ENCODE results near the gene NEDD8.

The NEDD8 gene

DNA sequence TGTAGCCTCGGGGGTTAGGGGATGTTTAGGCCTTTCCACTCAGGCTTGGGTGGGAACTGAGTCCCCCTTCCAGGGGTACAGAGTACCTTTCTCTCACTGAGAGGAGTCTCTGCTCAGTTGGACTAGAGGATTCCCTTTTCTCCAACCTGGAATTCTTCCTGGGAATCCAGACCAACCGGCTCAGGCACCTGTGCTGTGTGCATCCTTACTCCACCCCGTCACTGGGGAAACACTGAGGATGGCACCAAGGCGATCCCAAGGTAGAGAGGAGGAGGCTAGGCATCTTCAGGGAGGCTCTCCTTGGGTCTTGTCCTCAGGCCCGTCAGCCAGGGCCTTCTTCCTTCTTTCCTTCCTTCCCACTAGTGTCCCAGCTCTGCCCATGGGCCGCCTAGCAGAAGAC, 31.7 kb upstream of the NEDD8 start:
- no peak for DNase-seq (ENCODE audit: low spot score)

- DNase-seq (ENCODE audit: low spot score): no peak
These were observed 30.9 kb upstream of the NEDD8 start, which contains the start of gene TGM1 for GRCh38 chr14:24262821-24263733. TGM1 (minus strand) TSS chr14:24263177; CDS start chr14:24262352, 825 bp downstream.

DNA sequence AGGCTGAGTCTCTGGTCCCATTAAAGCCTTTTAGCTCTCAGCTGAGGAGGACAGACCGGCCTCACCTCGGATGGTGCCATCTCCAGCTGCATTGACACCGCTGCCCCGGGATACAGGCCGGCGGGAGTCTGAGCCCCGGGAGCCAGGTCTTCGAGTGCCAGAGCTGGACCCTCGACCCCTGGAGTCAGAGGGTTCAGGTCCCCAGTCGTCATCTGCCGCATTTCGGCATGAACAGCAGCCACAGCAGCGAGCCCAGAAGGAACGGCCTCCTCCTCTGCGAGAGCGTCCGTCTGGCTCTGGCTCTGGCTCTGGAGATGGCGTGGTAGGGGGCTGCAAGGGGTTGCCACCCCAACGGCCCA, 29.8 kb upstream of the NEDD8 start:
- no peak for DNase-seq (ENCODE audit: low spot score)

DNA sequence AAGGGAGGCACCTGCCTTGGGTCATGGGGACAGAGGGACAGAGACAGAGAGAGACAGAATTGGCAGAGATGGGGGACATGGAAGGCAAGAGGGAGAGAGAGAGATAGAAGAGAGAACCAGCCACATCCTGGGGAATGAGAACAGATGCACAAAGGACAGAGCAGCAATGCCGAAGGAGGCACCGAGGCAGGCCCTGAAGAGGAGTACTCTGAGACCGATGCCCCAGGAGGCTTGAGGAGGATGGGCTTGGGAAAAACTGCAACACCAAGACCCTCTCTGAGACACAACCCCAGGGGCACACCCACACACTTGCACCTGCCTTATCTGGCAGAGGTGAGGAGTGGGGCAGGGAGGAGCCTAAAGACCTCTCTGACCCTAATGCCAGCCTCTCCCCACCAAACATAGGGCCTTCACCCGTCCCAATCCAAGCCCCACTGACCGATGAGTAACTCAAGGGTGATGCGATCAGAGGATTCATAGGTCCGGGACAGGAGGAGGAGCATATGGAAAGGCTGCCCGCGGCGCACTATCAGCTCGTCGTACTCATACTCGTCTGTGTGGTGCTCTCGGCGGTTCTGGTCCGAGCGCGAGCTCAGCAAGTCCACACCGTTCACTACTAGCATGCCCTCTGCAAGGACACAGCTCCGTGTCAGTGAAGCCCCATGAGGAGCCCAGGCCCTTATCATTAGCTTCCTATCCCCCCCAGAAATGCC, 29.2 kb upstream of the NEDD8 start:
- DNase-seq (ENCODE audit: low spot score): no peak

GRCh38 chr14:24260780-24261157, 28.6 kb upstream of the NEDD8 start:
- DNase-seq (ENCODE audit: low spot score): no peak

- DNase-seq (ENCODE audit: low spot score): no peak
These were observed 28.0 kb upstream of the NEDD8 start for GRCh38 chr14:24260026-24260779.

DNA sequence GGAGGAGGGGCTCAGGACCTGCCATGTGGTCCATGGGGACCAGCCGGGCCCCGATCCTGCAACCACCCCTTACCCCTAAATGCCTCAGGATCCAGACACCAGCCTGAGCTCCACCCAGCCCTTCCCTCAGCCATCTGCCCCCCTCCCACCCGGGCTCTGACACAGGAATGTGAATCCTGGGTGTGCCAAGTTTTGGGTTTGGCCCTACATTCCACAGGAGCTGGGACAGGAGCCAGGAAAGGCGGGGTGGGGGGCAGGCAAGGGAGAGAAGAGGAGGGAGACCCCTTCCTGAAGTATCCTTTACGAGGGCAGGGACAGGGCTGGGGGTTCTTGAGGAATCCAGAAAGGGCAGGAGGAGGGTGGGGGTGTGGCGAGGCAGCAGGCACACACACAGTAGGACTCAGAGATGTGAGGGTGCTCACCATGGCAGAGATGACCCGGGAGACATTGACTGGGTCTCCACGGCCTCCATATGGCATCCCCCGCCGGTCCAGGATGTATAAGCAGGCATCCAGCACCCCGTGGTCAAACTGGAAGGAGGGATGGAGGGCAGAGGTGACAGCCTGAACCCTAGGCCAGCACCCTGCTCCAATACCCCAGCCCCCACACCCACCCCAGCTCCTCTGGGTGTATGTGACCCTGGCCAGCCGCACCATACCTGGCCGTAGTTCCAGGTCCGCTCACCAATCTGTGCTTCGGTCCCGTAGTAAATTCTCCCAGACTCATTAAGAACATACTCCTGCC, 27.3 kb upstream of the NEDD8 start:
- no peak for DNase-seq (ENCODE audit: low spot score)

DNA sequence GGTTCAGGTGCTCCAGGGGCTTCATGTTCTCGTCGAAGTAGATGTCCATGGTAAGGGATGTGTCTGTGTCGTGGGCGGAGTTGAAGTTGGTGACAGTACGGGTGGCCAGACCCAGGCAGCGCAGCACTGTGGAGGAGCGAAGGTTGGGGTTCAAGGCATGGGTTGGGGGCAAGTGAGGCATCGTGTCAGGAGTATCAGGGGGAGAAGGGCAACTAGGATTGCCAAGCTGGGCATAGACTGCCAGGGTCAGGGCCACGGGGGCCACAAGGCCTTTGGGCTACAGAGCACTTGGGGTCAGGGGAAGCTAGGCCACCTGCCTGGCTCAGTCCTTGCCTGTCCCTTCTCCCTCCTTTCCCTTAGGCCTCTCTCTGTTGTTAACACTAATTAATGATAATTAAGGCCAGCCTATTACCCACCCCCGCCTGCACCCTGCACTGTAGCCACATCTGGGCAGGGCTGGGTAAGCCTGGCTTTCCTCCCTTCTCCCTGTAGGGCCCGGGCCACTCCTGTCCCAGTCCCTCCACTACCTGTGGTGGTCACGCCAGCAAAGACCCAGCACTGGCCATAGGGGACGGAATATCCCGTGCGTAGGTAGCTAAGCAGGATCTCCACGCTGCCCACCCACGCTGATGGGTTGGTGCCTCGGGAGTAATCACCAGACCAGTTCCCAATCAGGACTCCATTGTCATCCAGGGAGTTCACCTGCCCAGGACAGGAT, 26.5 kb upstream of the NEDD8 start:
- no peak for DNase-seq (ENCODE audit: low spot score)

GRCh38 chr14:24258119-24258518, 26.0 kb upstream of the NEDD8 start:
- DNase-seq (ENCODE audit: low spot score): no peak

DNA sequence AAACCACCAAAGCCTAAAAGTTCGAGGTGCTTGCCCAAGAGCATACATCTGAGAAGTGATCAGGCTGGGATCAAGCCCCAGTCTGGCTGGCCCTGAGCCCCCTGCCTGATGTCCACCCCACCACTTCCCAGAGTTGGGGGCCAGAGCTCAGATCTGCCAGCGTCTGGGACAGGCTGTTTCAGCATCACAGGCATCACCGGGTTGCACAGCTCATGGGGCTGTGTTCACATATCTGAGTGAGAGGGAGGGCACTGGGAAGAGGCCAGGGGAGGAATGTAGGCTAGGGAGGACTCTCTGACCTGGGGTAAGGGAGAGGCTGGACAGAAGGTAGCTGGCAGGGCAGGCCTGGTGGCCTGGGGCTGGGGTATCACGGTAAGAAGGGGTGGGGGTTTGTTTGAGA, 24.8 kb upstream of the NEDD8 start:
- no peak for DNase-seq (ENCODE audit: low spot score)

GRCh38 chr14:24255931-24256711, 24.0 kb upstream of the NEDD8 start:
- no peak for DNase-seq (ENCODE audit: low spot score)

DNA sequence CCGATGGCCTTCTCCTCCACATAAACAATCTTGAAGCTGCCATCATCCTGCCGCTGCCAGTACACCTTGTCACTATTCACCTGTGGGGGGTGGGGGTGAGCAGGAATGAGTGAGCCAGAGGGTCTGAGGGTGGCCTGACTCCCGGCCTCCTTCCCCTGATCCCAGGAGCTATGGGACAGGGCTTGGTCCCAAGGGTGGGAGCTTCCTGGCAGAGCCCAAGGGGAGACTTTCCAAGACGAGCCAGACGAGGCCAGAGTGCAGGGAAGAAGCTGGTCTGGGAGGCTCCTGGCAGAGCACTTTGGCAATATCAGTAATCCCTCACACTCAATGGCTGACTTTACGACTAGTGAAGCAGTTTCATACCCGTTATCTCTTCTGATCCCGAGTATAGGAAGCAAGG, 23.3 kb upstream of the NEDD8 start:
- DNase-seq (ENCODE audit: low spot score): no peak

DNA sequence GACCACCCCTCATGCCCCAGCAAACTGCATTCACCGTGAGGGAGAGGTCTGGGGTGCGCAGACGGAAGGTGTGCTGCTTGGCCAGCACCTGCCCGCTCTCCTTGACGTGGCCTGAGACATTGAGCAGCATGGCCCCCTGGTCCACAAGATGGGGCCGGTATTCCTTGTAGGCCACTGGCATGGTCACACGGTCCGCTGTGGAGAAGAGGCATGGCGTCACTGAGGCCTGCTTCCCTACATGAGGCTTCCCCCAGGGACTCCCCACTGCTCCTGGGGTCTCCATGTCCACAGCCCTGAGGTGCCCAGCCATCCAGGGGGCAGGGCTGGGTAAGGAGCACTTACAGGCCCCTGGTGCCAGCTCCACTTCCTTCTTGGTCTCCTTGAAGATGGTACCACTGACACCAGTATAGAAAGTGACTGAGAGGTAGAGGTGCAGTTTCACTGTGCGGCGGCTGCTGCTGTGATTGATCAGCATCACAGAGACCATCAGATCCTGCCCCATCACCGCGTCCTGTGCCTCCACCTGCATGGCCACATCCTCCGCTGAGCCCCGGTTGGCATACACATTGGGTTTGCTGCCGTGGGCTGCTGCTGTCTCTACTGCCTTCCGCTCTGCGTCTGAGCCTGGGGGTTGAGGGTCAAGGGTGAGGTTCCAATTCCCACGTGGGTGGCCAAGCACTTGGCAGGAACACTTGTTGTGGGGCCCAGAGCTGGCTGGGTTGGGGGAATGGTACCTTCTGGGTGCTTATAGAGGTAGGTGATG, 22.6 kb upstream of the NEDD8 start:
- DNase-seq (ENCODE audit: low spot score): no peak

GRCh38 chr14:24253936-24254335, 21.8 kb upstream of the NEDD8 start:
- no peak for DNase-seq (ENCODE audit: low spot score)

DNA sequence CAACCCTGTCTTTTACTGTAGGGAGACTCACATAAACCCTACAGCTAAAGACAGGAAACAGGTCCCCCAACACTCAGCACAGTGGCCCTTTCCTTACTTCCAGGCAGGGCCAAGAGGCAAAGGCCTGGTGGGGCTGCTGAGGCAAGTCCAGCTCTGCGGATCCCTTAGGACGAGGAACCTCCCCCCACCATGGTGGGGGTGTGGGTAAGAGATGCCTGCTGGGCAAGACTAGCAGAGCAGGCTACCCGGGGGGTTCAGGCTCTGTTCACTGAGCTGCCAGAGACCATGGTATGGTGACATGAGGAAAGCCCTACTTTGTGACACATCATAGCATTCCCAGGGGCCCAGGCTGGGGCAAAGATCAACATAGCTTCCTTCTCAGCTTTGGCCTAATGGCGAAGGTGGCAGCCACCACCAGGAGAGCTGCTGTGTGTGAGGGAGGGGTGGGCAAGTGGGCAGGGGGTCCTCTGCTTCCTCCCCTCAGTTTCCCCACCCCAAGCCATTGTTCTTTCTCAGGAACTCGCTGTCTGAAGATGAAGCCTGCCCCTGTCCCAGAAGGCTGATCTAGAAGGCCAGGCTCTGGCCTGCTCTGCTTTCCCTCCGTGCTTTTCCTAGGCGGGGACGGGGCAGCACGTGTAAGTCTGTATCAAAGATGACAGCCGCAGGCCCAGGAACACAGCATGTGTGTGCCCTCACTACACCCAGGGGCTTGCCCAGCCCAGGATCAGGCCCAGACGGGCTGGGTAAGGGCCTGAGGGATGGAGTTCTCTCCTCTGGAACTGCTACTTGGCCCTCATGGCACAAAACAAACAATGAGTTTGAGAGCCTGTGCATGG, 20.3 kb upstream of the NEDD8 start:
- DNase-seq (ENCODE audit: low spot score): no peak

DNA sequence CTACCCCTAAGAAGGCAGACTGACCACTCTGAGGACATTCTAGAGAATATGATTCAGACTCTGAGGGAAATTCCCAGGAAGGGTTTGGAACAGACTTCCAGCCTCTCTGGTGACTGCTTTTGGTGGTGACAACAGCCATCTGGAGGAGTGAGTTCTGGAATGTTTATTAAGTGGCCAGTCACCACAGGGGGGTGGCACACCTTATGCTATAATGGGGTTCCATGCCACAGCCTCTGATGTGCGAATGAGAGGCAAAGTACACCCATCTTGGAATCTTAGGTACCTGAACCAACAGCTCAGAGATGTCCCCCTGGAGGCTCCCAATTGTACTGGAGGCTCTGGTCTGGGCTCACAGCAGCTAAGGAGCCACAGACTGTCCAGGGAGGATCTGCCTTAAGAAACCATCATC, 19.7 kb upstream of the NEDD8 start:
- no peak for DNase-seq (ENCODE audit: low spot score)

DNA sequence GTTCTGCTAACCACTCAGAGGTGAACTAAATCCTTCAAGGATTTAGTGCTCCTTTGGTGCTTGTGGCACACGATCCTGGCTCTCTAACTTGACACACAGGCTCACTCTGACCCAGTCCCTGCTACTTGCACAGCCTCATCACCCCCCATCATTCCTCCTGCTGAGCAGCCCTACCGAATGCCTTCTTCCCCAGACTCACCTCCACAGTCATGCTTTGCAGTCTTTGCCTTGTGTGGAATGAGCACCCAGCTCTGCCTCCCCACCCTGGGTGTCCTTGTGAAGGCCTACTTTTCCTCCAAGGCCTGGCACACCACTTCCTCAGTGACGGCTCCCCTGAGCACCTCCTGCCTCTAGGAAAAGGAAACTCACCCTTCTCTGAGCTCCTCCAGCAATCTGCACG, 18.2 kb upstream of the NEDD8 start:
- DNase-seq (ENCODE audit: low spot score): no peak

- no peak for DNase-seq (ENCODE audit: low spot score)
These were observed 17.3 kb upstream of the NEDD8 start for GRCh38 chr14:24249230-24250021.

Data from left forelimb (tissue), 1 donor.